ENCODE results near the gene WAS. TPM values are rescaled to one million over a fixed set of nuclear protein-coding genes. Genes with fewer than 3 reads are reported as not detected.
"Not testable (repeated sequence)": the region's sequence is repeated elsewhere in the genome, so short reads cannot be mapped to it uniquely, and the experiment has no call there.

Gene WAS
- total and polyA plus RNA-seq, 4 donors, result 1.0 to 5.6 (median 4.1) TPM

DNA sequence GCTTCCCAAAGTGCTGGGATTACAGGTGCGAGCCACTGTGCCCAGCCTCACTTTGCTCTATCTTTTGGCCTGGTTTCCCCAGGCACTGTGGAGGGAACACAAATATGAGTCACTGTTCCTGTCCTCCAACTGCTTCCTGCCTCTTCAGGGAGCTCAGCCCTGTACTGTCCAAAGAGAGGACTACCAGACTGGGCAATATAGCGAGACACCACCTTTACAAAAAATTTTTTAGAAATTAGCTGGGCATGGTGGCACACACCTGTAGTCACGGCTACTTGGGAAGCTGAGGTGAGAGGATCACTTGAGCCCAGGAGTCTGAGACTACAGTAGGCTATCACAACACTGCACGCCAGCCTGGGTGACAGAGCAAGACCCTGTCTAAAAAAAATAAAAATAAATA is 16.9 kb upstream of the WAS start:
- Histone ChIP-seq H3K9ac (ENCODE audit: low read depth in 1 of 2, low read length in 2 of 2) (no peak overlapping the region), H3K27ac (ENCODE audit: low read depth in 1 of 2, low read length in 2 of 2) (no peak overlapping the region), H3K4me3 (ENCODE audit: low read depth in 1 of 3, low read length in 3 of 3) (no peak overlapping the region), H3K4me1 (ENCODE audit: control insufficient read depth in 4 of 4, insufficient read depth in 4 of 4, low read length in 3 of 4) (no peaks in the 10 kb centered on the region), H3K36me3 (ENCODE audit: control insufficient read depth in 4 of 4, insufficient read depth in 3 of 4, low read depth in 1 of 4, low read length in 3 of 4) (no peaks in the 10 kb centered on the region), H3K9me3 (ENCODE audit: control insufficient read depth in 4 of 4, low read length in 3 of 4) (peaks cover 0 to 1% (median 0%) of the 10 kb centered on the region in 4 donors), H3K27me3 (ENCODE audit: control insufficient read depth in 4 of 4, insufficient read depth in 4 of 4, low read length in 3 of 4) (no peaks in the 10 kb centered on the region)
- no peak for DNase-seq (ENCODE audit: low spot score)
- TF ChIP-seq EGR1 (IDR thresholded peaks at IDR 0.05; ENCODE audit: low read depth in 2 of 2) (no peak), HNF4G (IDR thresholded peaks at IDR 0.05) (no peak), RXRA (IDR thresholded peaks at IDR 0.05) (no peak), MAX (IDR thresholded peaks at IDR 0.05) (no peak), JUND (IDR thresholded peaks at IDR 0.05) (no peak), RAD21 (IDR thresholded peaks at IDR 0.05) (no peak), SP1 (IDR thresholded peaks at IDR 0.05) (no peak), FOXA1 (IDR thresholded peaks at IDR 0.05) (no peak)
- TF ChIP-seq, protein P1, sequence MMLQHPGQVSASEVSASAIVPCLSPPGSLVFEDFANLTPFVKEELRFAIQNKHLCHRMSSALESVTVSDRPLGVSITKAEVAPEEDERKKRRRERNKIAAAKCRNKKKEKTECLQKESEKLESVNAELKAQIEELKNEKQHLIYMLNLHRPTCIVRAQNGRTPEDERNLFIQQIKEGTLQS (IDR thresholded peaks at IDR 0.05), result no peak
- WGBS, result 93% methylated on average over 4 of the region's 4 CpGs

DNA sequence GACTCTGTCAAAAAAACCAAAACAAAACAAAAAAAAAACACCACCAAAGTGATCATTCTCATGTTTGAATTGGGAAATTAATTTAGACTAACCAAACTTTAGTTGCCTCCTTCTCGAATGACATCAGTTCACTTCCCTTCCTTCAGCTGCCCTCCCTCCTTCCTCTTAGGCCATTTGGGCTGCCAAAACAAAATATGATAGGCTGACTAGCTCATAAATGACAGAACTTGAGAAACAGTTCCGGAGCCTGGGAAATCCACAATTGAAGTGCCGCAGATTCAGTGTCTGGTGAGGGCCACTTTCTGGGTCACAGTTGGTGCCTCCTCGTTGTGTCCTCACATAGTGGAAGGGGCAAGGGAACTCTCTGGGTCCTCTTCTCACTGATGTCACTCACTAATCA is 16.1 kb upstream of the WAS start:
- DNase-seq (ENCODE audit: low spot score), result no peak
- H3K4me1 ChIP-seq (ENCODE audit: control insufficient read depth in 4 of 4, insufficient read depth in 4 of 4, low read length in 3 of 4), result no peaks in the 10 kb centered on the region
- H3K27ac ChIP-seq (ENCODE audit: low read depth in 1 of 2, low read length in 2 of 2), result no peak overlapping the region
- no peaks in the 10 kb centered on the region for H3K27me3 ChIP-seq (ENCODE audit: control insufficient read depth in 4 of 4, insufficient read depth in 4 of 4, low read length in 3 of 4)
- TF ChIP-seq REST (IDR thresholded peaks at IDR 0.05) (no peak), FOXA1 (IDR thresholded peaks at IDR 0.05) (no peak), MAX (IDR thresholded peaks at IDR 0.05) (no peak)
- no peak overlapping the region for H3K4me3 ChIP-seq (ENCODE audit: low read depth in 1 of 3, low read length in 3 of 3)
- H3K36me3 ChIP-seq (ENCODE audit: control insufficient read depth in 4 of 4, insufficient read depth in 3 of 4, low read depth in 1 of 4, low read length in 3 of 4), result no peaks in the 10 kb centered on the region
- peaks cover 0 to 1% (median 0%) of the 10 kb centered on the region in 4 donors for H3K9me3 ChIP-seq (ENCODE audit: control insufficient read depth in 4 of 4, low read length in 3 of 4)
- WGBS, result 77% methylated on average over 4 of the region's 4 CpGs
- no peak overlapping the region for H3K9ac ChIP-seq (ENCODE audit: low read depth in 1 of 2, low read length in 2 of 2)

- not testable (repeated sequence) for H3K9ac ChIP-seq (ENCODE audit: low read depth in 1 of 2, low read length in 2 of 2); H3K27ac ChIP-seq (ENCODE audit: low read depth in 1 of 2, low read length in 2 of 2); H3K36me3 ChIP-seq (ENCODE audit: control insufficient read depth in 4 of 4, insufficient read depth in 3 of 4, low read depth in 1 of 4, low read length in 3 of 4); H3K4me3 ChIP-seq (ENCODE audit: low read depth in 1 of 3, low read length in 3 of 3); H3K4me1 ChIP-seq (ENCODE audit: control insufficient read depth in 4 of 4, insufficient read depth in 4 of 4, low read length in 3 of 4); H3K27me3 ChIP-seq (ENCODE audit: control insufficient read depth in 4 of 4, insufficient read depth in 4 of 4, low read length in 3 of 4); H3K9me3 ChIP-seq (ENCODE audit: control insufficient read depth in 4 of 4, low read length in 3 of 4); DNase-seq (ENCODE audit: low spot score)
- 84% methylated on average over 11 of the region's 11 CpGs for WGBS
Observed at GRCh38 chrX:48668187-48668586, 15.4 kb upstream of the WAS start.

All from liver (tissue), 9 donors.